Measurements from ENCODE around the gene SLC7A6. TPM values are rescaled to one million over a fixed set of nuclear protein-coding genes. Genes with fewer than 3 reads are reported as not detected.

The SLC7A6 gene
- total RNA-seq, 4 donors from 2014 or later, result 6.8 to 40.0 (median 19.6) TPM

DNA sequence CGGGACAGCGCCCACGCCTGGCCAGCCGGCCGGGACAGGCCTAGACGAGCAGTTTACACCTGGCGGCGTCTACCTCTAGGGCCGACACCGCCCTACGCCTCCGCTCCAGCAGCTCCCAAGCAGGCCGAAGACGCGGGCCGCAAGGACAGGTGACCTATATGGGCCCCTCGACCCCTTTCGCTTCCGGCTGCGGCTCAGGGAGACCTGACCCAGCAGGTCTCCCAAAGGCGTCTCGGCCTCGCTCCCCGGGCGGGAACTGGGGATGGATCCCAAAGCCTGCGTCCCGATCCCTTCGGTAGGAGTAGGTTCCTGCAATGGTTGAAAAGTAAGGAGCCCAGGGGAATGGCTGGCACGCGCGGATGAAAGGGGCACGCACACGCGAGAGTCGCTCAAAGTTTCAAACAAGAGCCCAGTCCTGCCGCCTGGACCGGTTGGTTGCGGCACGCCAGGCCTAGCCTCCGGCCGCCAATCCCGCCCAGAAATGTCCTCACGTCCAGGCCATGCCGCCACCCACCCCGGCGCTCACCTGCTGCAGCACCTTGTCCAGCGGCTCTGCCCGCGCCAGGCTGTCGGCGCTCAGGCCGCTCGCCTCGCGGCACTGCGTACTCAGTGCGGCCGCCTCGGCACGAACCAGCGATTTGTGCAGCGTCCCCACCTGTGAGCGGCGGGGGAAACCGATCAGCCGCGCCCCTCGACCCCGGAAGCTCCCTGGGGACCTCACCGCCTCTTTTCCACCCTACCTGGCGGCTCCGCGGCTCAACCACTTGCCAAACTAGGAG, 29.0 kb upstream of the SLC7A6 start:
- H3K4me3 ChIP-seq, result peak overlapping the region in 1 of 2 donors; percentile 23
- H3K9me3 ChIP-seq, result no peaks in the 10 kb centered on the region
- no peak for TF ChIP-seq POLR2A (IDR thresholded peaks at IDR 0.05)
- TF ChIP-seq, protein P1, sequence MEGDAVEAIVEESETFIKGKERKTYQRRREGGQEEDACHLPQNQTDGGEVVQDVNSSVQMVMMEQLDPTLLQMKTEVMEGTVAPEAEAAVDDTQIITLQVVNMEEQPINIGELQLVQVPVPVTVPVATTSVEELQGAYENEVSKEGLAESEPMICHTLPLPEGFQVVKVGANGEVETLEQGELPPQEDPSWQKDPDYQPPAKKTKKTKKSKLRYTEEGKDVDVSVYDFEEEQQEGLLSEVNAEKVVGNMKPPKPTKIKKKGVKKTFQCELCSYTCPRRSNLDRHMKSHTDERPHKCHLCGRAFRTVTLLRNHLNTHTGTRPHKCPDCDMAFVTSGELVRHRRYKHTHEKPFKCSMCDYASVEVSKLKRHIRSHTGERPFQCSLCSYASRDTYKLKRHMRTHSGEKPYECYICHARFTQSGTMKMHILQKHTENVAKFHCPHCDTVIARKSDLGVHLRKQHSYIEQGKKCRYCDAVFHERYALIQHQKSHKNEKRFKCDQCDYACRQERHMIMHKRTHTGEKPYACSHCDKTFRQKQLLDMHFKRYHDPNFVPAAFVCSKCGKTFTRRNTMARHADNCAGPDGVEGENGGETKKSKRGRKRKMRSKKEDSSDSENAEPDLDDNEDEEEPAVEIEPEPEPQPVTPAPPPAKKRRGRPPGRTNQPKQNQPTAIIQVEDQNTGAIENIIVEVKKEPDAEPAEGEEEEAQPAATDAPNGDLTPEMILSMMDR (IDR thresholded peaks at IDR 0.05), result no peak
- no peaks in the 10 kb centered on the region for H3K36me3 ChIP-seq
- H3K27ac ChIP-seq, result no peak overlapping the region
- H3K4me1 ChIP-seq, result peaks cover 0 to 13% of the 10 kb centered on the region in 2 donors
- peak in 1 of 2 donors; percentile 24 for DNase-seq
- no peaks in the 10 kb centered on the region for H3K27me3 ChIP-seq
- intact Hi-C loops (cut with DNase I; ENCODE audit: low total_unique reads), result no loop called here

DNA sequence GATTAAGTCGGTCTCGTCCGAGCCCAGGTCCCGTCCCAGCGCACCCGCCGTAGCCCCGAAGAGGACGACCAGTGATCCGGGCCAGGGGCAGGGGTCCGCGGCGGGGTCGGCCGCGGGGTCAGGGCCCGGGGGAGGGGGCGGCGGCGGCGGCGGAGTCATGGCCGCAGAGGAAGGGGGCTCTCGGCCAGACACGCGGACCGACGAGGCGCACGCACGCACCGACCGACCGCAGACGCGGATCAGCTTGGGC, 28.5 kb upstream of the SLC7A6 start, which contains the start of gene ESRP2:
Gene ESRP2 (minus strand): TSS at position 241 of the 250 bp plus-strand sequence. CDS start 82 bp downstream, at position 159.
- peak within 1 kb of the TSS; percentile 43 to 62 for H3K4me3 ChIP-seq
- TF ChIP-seq, protein P1 (IDR thresholded peaks at IDR 0.05), result no peak
- TF ChIP-seq POLR2A (IDR thresholded peaks at IDR 0.05), result no peak
- H3K4me1 ChIP-seq, result peaks cover 0 to 13% of the 10 kb centered on the region in 2 donors
- no peaks in the 10 kb centered on the region for H3K27me3 ChIP-seq
- H3K27ac ChIP-seq, result peak within 1 kb of the TSS; percentile 64 to 79
- intact Hi-C loops (cut with DNase I; ENCODE audit: low total_unique reads), result no loop called here
- H3K36me3 ChIP-seq, result no peaks in the 10 kb centered on the region
- peak in 1 of 2 donors; percentile 43 for DNase-seq
- H3K9me3 ChIP-seq, result no peaks in the 10 kb centered on the region

DNA sequence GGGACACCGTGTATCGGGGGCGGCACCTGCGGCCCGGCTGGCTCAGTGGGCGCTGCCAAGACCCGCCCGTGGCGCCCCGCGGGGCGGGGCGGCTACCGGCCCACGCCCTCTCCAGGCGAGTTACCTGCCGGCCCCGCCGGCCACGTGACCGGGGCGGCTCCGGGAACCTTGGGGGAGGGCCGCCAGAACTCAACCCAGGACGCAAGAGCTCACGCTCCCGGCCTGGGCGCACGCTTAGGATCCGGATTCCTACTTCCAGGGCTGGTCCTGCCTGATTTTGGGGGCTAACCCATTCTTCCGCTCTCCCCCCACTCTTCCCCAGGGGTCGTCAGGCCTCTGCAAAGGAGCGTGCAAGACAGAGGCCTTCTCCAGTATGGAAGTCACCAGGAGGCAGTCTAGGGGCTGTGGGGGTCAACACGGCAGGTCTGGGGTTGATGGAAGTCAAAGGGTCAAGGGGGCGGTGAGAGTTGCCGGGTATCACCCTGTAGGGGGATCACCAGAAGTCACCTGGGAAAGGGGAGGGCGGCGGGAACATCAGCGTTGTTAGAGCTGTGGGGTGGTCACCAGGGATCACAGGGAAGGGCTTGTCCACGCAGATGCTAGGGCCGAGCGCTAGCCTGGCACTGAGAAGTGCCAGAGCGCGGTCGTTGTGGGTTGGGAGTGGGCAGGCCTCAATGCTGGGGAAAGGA, 28.0 kb upstream of the SLC7A6 start:
- no peaks in the 10 kb centered on the region for H3K27me3 ChIP-seq
- H3K36me3 ChIP-seq, result no peaks in the 10 kb centered on the region
- DNase-seq, result peak in 1 of 2 donors; percentile 35
- H3K27ac ChIP-seq, result peak overlapping the region in 1 of 2 donors; percentile 79
- peak overlapping the region in 1 of 2 donors; percentile 23 for H3K4me3 ChIP-seq
- intact Hi-C loops (cut with DNase I; ENCODE audit: low total_unique reads), result no loop called here
- H3K9me3 ChIP-seq, result no peaks in the 10 kb centered on the region
- H3K4me1 ChIP-seq, result peaks cover 0 to 13% of the 10 kb centered on the region in 2 donors
- peak in 1 of 2 donors; percentile 57 for TF ChIP-seq POLR2A (IDR thresholded peaks at IDR 0.05)
- TF ChIP-seq, protein P1 (IDR thresholded peaks at IDR 0.05), result no peak

DNA sequence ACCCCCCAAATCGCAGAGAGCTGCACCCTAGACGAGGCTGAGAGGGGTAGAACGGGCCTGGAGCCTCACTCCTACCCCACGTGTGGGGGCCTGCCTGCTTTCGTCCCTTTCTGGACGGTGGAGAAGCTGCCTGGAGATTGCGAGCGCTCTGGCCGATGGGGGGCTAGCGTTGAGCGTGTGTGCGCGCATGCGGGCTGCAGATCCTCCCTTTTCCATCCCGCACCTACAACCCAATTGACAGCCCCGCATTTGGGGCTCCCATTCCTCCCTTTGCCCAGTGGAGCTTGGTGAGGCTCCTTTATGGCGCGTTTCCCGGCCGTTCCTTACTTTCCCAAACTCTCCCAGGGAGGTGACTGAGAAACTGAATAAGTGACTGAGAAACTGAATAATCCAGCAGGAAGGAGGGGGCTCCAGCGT, 27.5 kb upstream of the SLC7A6 start:
- Histone ChIP-seq H3K4me1 (peaks cover 0 to 13% of the 10 kb centered on the region in 2 donors), H3K27me3 (no peaks in the 10 kb centered on the region), H3K27ac (peak overlapping the region; percentile 64 to 79), H3K36me3 (no peaks in the 10 kb centered on the region), H3K9me3 (no peaks in the 10 kb centered on the region), H3K4me3 (peak overlapping the region; percentile 43 to 62)
- TF ChIP-seq POLR2A (IDR thresholded peaks at IDR 0.05), result no peak
- TF ChIP-seq, protein P1 (IDR thresholded peaks at IDR 0.05), result no peak
- intact Hi-C loops (cut with DNase I; ENCODE audit: low total_unique reads), result no loop called here
- DNase-seq, result no peak

All from uterus (tissue), 4 donors.